ENCODE measurements around the gene FAM20A. TPM values are rescaled to one million over a fixed set of nuclear protein-coding genes. Genes with fewer than 3 reads are reported as not detected.
"Not testable (repeated sequence)": the region's sequence is repeated elsewhere in the genome, so short reads cannot be mapped to it uniquely, and the experiment has no call there.

Gene FAM20A
- polyA plus RNA-seq, 1 donor (not counting 4 experiments of a cell fraction or from before 2014, with no cell fraction given), result not detected

- dilution Hi-C loops (cut with MboI; ENCODE audit: extremely low pct_ligation_motif_present, low sequenced_read_pairs), result no loop called here
- H3K9me1 ChIP-seq (ENCODE audit: control insufficient read depth, extremely low read depth, insufficient read depth, low read length), result no peaks in the 10 kb centered on the region
Observed at GRCh38 chr17:68584581-68585303, 16.4 kb downstream of the FAM20A start.

DNA sequence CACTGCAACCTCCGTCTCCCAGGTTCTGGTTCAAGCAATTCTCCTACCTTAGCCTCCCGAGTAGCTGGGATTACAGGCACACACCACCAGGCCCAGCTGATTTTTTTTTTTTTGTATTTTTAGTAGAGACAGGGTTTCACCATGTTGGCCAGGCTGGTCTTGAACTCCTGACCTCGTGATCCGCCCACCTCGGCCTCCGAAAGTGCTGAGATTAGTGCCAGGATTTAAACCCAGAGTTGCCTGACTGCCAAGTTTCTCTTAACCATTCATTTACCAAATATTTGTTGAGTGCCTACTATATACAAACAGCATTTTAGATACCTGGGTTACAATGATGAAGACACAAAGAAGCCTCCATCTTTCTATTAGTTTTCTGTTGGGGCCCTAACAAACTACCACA is 18.3 kb downstream of the FAM20A start:
- H4K20me1 ChIP-seq (ENCODE audit: control insufficient read depth, extremely low read depth, insufficient read depth, low read length); H3K36me3 ChIP-seq (ENCODE audit: control insufficient read depth in 2 of 2, extremely low read depth in 1 of 2, insufficient read depth in 2 of 2, low read length in 2 of 2); H3K27me3 ChIP-seq (ENCODE audit: control insufficient read depth, extremely low read depth, insufficient read depth, low read length); FAIRE-seq; H3K4me1 ChIP-seq (ENCODE audit: control insufficient read depth, extremely low read depth, insufficient read depth, low read length); dilution Hi-C loops (cut with MboI; ENCODE audit: extremely low pct_ligation_motif_present, low sequenced_read_pairs); H3K9me1 ChIP-seq (ENCODE audit: control insufficient read depth, extremely low read depth, insufficient read depth, low read length); H3K4me3 ChIP-seq (ENCODE audit: control insufficient read depth in 2 of 3, extremely low read depth in 1 of 3, insufficient read depth in 2 of 3, low read depth in 1 of 3, low read length in 3 of 3); H3K79me2 ChIP-seq (ENCODE audit: control insufficient read depth, insufficient read depth, low read length); H3K4me2 ChIP-seq (ENCODE audit: control insufficient read depth, extremely low read depth, insufficient read depth, low read depth, low read length); H2AFZ ChIP-seq (ENCODE audit: control insufficient read depth, low read length); H3K27ac ChIP-seq (ENCODE audit: control insufficient read depth, insufficient read depth, low read length); DNase-seq (ENCODE audit: low read depth, low spot score); H3K9ac ChIP-seq (ENCODE audit: control insufficient read depth, extremely low read depth, insufficient read depth, low read length); H3K9me3 ChIP-seq (ENCODE audit: control insufficient read depth, low read depth, low read length): not testable (repeated sequence)

More at GRCh38 chr17:68584581-68585303, 16.4 kb downstream of the FAM20A start:
- H3K4me2 ChIP-seq (ENCODE audit: control insufficient read depth, extremely low read depth, insufficient read depth, low read depth, low read length), result no peak overlapping the region
- H2AFZ ChIP-seq (ENCODE audit: control insufficient read depth, low read length), result no peak overlapping the region
- H3K9ac ChIP-seq (ENCODE audit: control insufficient read depth, extremely low read depth, insufficient read depth, low read length), result no peak overlapping the region
- H3K9me3 ChIP-seq (ENCODE audit: control insufficient read depth, low read depth, low read length), result no peaks in the 10 kb centered on the region
- H3K27ac ChIP-seq (ENCODE audit: control insufficient read depth, insufficient read depth, low read length), result no peak overlapping the region
- H3K4me3 ChIP-seq (ENCODE audit: control insufficient read depth in 2 of 3, extremely low read depth in 1 of 3, insufficient read depth in 2 of 3, low read depth in 1 of 3, low read length in 3 of 3), result no peak overlapping the region
- H4K20me1 ChIP-seq (ENCODE audit: control insufficient read depth, extremely low read depth, insufficient read depth, low read length), result no peaks in the 10 kb centered on the region
- H3K27me3 ChIP-seq (ENCODE audit: control insufficient read depth, extremely low read depth, insufficient read depth, low read length), result no peaks in the 10 kb centered on the region
- TF ChIP-seq EZH2 (IDR thresholded peaks at IDR 0.05; ENCODE audit: low read length), result no peak
- no peak for TF ChIP-seq CTCF (optimal IDR thresholded peaks at IDR 0.05 in 1 of 3, IDR thresholded peaks at IDR 0.05 in 1 of 3, conservative IDR thresholded peaks at IDR 0.05 in 1 of 3; ENCODE audit: extremely low read depth in 1 of 3, insufficient read depth in 2 of 3, low read length in 3 of 3)
- H3K79me2 ChIP-seq (ENCODE audit: control insufficient read depth, insufficient read depth, low read length), result no peaks in the 10 kb centered on the region
- no peak for FAIRE-seq
- DNase-seq (ENCODE audit: low read depth, low spot score), result no peak
- H3K4me1 ChIP-seq (ENCODE audit: control insufficient read depth, extremely low read depth, insufficient read depth, low read length), result peaks cover 6% of the 10 kb centered on the region
- no peaks in the 10 kb centered on the region for H3K36me3 ChIP-seq (ENCODE audit: control insufficient read depth in 2 of 2, extremely low read depth in 1 of 2, insufficient read depth in 2 of 2, low read length in 2 of 2)

Measured in keratinocyte (primary cell).